ENCODE measurements around the gene THSD8.

- peak in 1 of 6 experiments; percentile 11 for TF ChIP-seq CTCF (IDR thresholded peaks at IDR 0.05)
- peak; percentile 36 to 74 for TF ChIP-seq POLR2A (IDR thresholded peaks at IDR 0.05)
These were observed 27.0 kb upstream of the THSD8 start, which contains the start of gene HOOK2 for GRCh38 chr19:12774588-12775555.

Measured in thyroid gland (tissue), 4 donors.